Retinal pigment epithelial cell (primary cell): ENCODE measurements around the gene CYFIP1.

Experiments used
- DNase-seq: peaks from one replicate; pipeline ENCODE4 v3.0.0-alpha.2; 2010; ENCODE audit warnings: low read depth
- H3K4me3 ChIP-seq: 2 replicates; pipeline ENCODE4 v1.5.1; 2011; ENCODE audit warnings: mild to moderate bottlenecking, low read length, control low read depth, moderate library complexity
- CTCF ChIP-seq: conservative IDR thresholded peaks from 2 replicates; pipeline ENCODE4 v1.5.1; 2011; ENCODE audit warnings: low read depth, low read length, control low read depth, inconsistent platforms

Gene CYFIP1

GRCh38 chr15:22883196-22883595 is 97.0 kb downstream of the CYFIP1 start:
- no peak for TF ChIP-seq CTCF
- no peak for DNase-seq
- no peak overlapping the region for H3K4me3 ChIP-seq

GRCh38 chr15:22881739-22882440 is 98.3 kb downstream of the CYFIP1 start:
- no peak for DNase-seq
- no peak overlapping the region for H3K4me3 ChIP-seq
- no peak for TF ChIP-seq CTCF

GRCh38 chr15:22880981-22881738 is 99.0 kb downstream of the CYFIP1 start:
- no peak for TF ChIP-seq CTCF
- H3K4me3 ChIP-seq, result no peak overlapping the region
- no peak for DNase-seq

- no peak for TF ChIP-seq CTCF
- DNase-seq, result no peak
- H3K4me3 ChIP-seq, result no peak overlapping the region
Measured at GRCh38 chr15:22880068-22880980, 99.8 kb downstream of the CYFIP1 start.

- no peak overlapping the region for H3K4me3 ChIP-seq
- no peak for DNase-seq
Measured at GRCh38 chr15:22878103-22878502, 102.1 kb downstream of the CYFIP1 start.

GRCh38 chr15:22877607-22878006 is 102.6 kb downstream of the CYFIP1 start:
- DNase-seq, result no peak
- TF ChIP-seq CTCF, result no peak

More at GRCh38 chr15:22878103-22878502, 102.1 kb downstream of the CYFIP1 start:
- TF ChIP-seq CTCF, result no peak

More at GRCh38 chr15:22877607-22878006, 102.6 kb downstream of the CYFIP1 start:
- no peak overlapping the region for H3K4me3 ChIP-seq
